OCI-LY1 (cell line): ENCODE data around the gene ZNF620.

ENCODE experiments used
- CTCF ChIP-seq: fragments of 200-600 bp; sonication (generic), shearing (Covaris generic); IDR thresholded peaks from 2 replicates; pipeline ENCODE4 v1.5.1; 2017; ENCODE audit warnings: mild to moderate bottlenecking, antibody characterized with exemption, low read length, moderate library complexity, mixed read lengths
- EZH2 ChIP-seq: fragments of 200-600 bp; sonication (generic), shearing (Covaris generic); IDR thresholded peaks from 2 replicates; pipeline ENCODE4 v1.8.0; 2017; ENCODE audit warnings: borderline replicate concordance, mixed run types, mild to moderate bottlenecking, antibody characterized with exemption, low read length, moderate library complexity, mixed read lengths

DNA sequence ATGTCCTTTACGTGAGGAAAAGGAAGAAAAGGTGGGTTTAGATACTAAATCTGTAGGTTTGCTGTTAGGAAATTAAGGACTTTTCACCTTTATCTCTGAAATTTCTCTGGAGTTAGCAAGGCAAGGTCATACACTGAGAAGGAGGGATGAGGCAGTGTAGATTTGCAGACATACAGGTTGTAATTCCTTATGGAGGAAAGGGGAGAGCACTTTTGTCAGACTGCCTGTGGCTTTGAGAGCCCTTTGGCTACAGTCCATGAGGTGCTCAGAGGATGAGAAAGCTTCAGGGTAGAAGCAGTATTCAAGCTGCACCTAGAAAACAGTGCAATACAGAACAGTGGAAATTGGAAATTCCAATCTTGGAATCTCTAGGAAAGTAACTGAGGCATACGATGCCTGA is 40.4 kb upstream of the ZNF620 start:
- TF ChIP-seq CTCF = no peak
- TF ChIP-seq EZH2 = no peak
